HepG2 (cell line): ENCODE measurements around the gene SLC25A46. TPM values are rescaled to one million over a fixed set of nuclear protein-coding genes. Genes with fewer than 3 reads are reported as not detected.

Source experiments
- ATAC-seq: fragments of 200-7000 bp; cut with Tn5 transposase; 3 replicates; pipeline ENCODE4 v1.9.1; 2020; ENCODE audit warnings: mild to moderate bottlenecking, moderate library complexity
- BruUV-seq: library from RNA; stranded (reverse); fragments of 400-500 nt; replicated peaks from 2 replicates; lab custom pipeline; 2021; lab: Mats Ljungman, UMichigan
- CTCF ChIA-PET: fragments of 300-600 bp; formaldehyde crosslinking; extraction: SDS; loops from one replicate; lab custom pipeline; 2021; ENCODE audit warnings: low total read pairs, inconsistent platforms, low intra/inter-chr PET ratio; lab: Yijun Ruan, JAX
- POLR2A ChIA-PET: fragments of 350-600 bp; sonication (Branson Sonifier 250); formaldehyde crosslinking; loops from one replicate; lab custom pipeline; 2020; ENCODE audit warnings: antibody characterized with exemption, inconsistent platforms; lab: Yijun Ruan, JAX
- DNase-seq: peaks from one replicate; pipeline ENCODE4 v3.0.0-alpha.2; 2015; ENCODE audit warnings: low spot score
- FAIRE-seq: peaks from 3 replicates; lab custom pipeline; 2011; peaks lifted over from hg19 to GRCh38; lab: Jason Lieb, UNC
- H2AFZ ChIP-seq: one replicate; pipeline ENCODE4 v1.6.1; 2011; ENCODE audit warnings: low read length, inconsistent platforms
- H3K27ac ChIP-seq: fragments of 300-600 bp; 3 replicates; pipeline ENCODE4 v1.8.0; 2011; ENCODE audit warnings: mixed run types, mild to moderate bottlenecking, mixed read lengths, low read length, inconsistent platforms; ENCODE audit not compliant: insufficient read depth; ENCODE audit errors: extremely low read length
- H3K27me3 ChIP-seq, 2 experiments: fragments of 200-600 bp in 1 of 2; 2 replicates in 1 of 2; 3 replicates in 1 of 2; pipeline versions ENCODE4 v1.6.0 to v1.8.0; 2011; ENCODE audit warnings: low read length in 2 of 2, mild to moderate bottlenecking in 2 of 2, moderate library complexity in 2 of 2, inconsistent platforms in 1 of 2; ENCODE audit not compliant: insufficient read depth in 2 of 2, control insufficient read depth in 1 of 2
- H3K36me3 ChIP-seq, 2 experiments: fragments of 200-600 bp in 1 of 2; replicated peaks in 1 of 2; 2 replicates in 1 of 2; 3 replicates in 1 of 2; pipeline versions ENCODE4 v1.5.1 to v1.8.0; 2011; ENCODE audit warnings: low read length in 2 of 2, inconsistent platforms in 1 of 2; ENCODE audit not compliant: insufficient read depth in 2 of 2, control insufficient read depth in 1 of 2
- H3K4me1 ChIP-seq: 2 replicates; pipeline ENCODE4 v1.5.1; 2012; ENCODE audit warnings: low read length, inconsistent platforms; ENCODE audit not compliant: insufficient read depth
- H3K4me2 ChIP-seq: 2 replicates; pipeline ENCODE4 v1.6.0; 2011; ENCODE audit warnings: low read depth, low read length, inconsistent platforms
- H3K4me3 ChIP-seq, 3 experiments: fragments of 200-600 bp in 1 of 3; sonication (generic), shearing (Covaris generic) in 1 of 3; replicated peaks in 1 of 3; 2 replicates each; pipeline ENCODE4 v1.5.1; 2011 to 2016; ENCODE audit warnings: low read length in 3 of 3, inconsistent platforms in 2 of 3, low read depth in 2 of 3, mild to moderate bottlenecking in 2 of 3, control low read depth in 1 of 3, mixed read lengths in 1 of 3; ENCODE audit not compliant: insufficient read depth in 1 of 3
- H3K79me2 ChIP-seq: one replicate; pipeline ENCODE4 v1.6.1; 2011; ENCODE audit warnings: low read length, inconsistent platforms; ENCODE audit not compliant: insufficient read depth
- H3K9ac ChIP-seq: 2 replicates; pipeline ENCODE4 v1.6.0; 2011; ENCODE audit warnings: mild to moderate bottlenecking, low read depth, low read length, inconsistent platforms; ENCODE audit not compliant: insufficient read depth
- H3K9me3 ChIP-seq: 2 replicates; pipeline ENCODE4 v1.5.1; 2012; ENCODE audit warnings: mild to moderate bottlenecking, low read length
- H4K20me1 ChIP-seq: 2 replicates; pipeline ENCODE4 v1.6.0; 2011; ENCODE audit warnings: inconsistent platforms, mild to moderate bottlenecking, low read length, moderate library complexity; ENCODE audit not compliant: insufficient read depth
- ARHGAP35 ChIP-seq: sonication (generic); formaldehyde crosslinking; IDR thresholded peaks from 2 replicates; pipeline ENCODE4 v1.9.0; 2022; ENCODE audit warnings: mild to moderate bottlenecking, inconsistent platforms, moderate library complexity, missing genetic modification reagents, borderline replicate concordance
- FIP1L1 ChIP-seq: fragments of 200-400 bp; formaldehyde crosslinking; IDR thresholded peaks from 2 replicates; pipeline ENCODE4 v1.6.1; 2018; ENCODE audit warnings: low read depth, mild to moderate bottlenecking, low read length, moderate library complexity, borderline replicate concordance; ENCODE audit not compliant: insufficient read depth
- FLYWCH1 ChIP-seq: sonication (generic); formaldehyde crosslinking; IDR thresholded peaks from 2 replicates; pipeline ENCODE4 v1.8.1; 2023; ENCODE audit warnings: mild to moderate bottlenecking, missing genetic modification reagents
- HMGA1 ChIP-seq: sonication (generic); formaldehyde crosslinking; conservative IDR thresholded peaks from 2 replicates; pipeline ENCODE4 v1.4.0; 2020; ENCODE audit warnings: missing genetic modification reagents
- KAT2B ChIP-seq: fragments of 150-350 bp; IDR thresholded peaks from 2 replicates; pipeline ENCODE4 v1.6.1; 2014; ENCODE audit warnings: low read depth, low read length, borderline replicate concordance
- KLF6 ChIP-seq: IDR thresholded peaks from 2 replicates; pipeline ENCODE4 v1.8.0; 2016; ENCODE audit warnings: missing biosample characterization, missing genetic modification reagents
- NFIB ChIP-seq: sonication (generic); formaldehyde crosslinking; IDR thresholded peaks from 2 replicates; pipeline ENCODE4 v1.9.0; 2021; ENCODE audit warnings: missing genetic modification reagents, mild to moderate bottlenecking, borderline replicate concordance
- NFKBIZ ChIP-seq: IDR thresholded peaks from 2 replicates; pipeline ENCODE4 v1.6.1; 2018; ENCODE audit warnings: missing genetic modification reagents, missing compliant biosample characterization
- PHF8 ChIP-seq: sonication (generic); formaldehyde crosslinking; IDR thresholded peaks from 2 replicates; pipeline ENCODE4 v1.5.0; 2020; ENCODE audit warnings: missing genetic modification reagents
- SRSF1 ChIP-seq: fragments of 200-400 bp; formaldehyde crosslinking; optimal IDR thresholded peaks from 2 replicates; pipeline ENCODE3; 2017; ENCODE audit warnings: mild to moderate bottlenecking, low read depth, low read length, moderate library complexity
- SUZ12 ChIP-seq: fragments of 150-350 bp; IDR thresholded peaks from 2 replicates; pipeline ENCODE4 v1.6.1; 2014; ENCODE audit warnings: low read depth, low read length
- ZFP36L1 ChIP-seq: sonication (generic); formaldehyde crosslinking; IDR thresholded peaks from 2 replicates; pipeline ENCODE4 v1.8.0; 2022; ENCODE audit warnings: mild to moderate bottlenecking, missing genetic modification reagents, moderate library complexity
- ZFP36L2 ChIP-seq: sonication (generic); formaldehyde crosslinking; IDR thresholded peaks from 2 replicates; pipeline ENCODE4 v1.4.0; 2020; ENCODE audit warnings: missing genetic modification reagents
- ZNF747 ChIP-seq: sonication (generic); formaldehyde crosslinking; IDR thresholded peaks from 2 replicates; pipeline ENCODE4 v1.8.1; 2023; ENCODE audit warnings: missing genetic modification reagents, mild to moderate bottlenecking, borderline replicate concordance
- ZNF878 ChIP-seq: sonication (generic); formaldehyde crosslinking; IDR thresholded peaks from 2 replicates; pipeline ENCODE4 v1.8.1; 2023; ENCODE audit warnings: mild to moderate bottlenecking, missing genetic modification reagents, moderate library complexity
- ZNF891 ChIP-seq: sonication (generic); formaldehyde crosslinking; IDR thresholded peaks from 2 replicates; pipeline ENCODE4 v1.5.0; 2020; ENCODE audit warnings: mild to moderate bottlenecking, missing genetic modification reagents
- WGBS: methylation state at CpG from one replicate; pipeline ENCODE4 v1.1.6; 2017; ENCODE audit warnings: low lambda C conversion rate; 5-methylcytosine and 5-hydroxymethylcytosine counted together
- in situ Hi-C: cut with HindIII; loops from 2 replicates; pipeline ENCODE4 v1.10.0; 2017; ENCODE audit warnings: low pct_unique_long_range_greater_than_20kb; ENCODE audit not compliant: extremely low pct_ligation_motif_present
- intact Hi-C: fragments of 100-400 bp; cut with micrococcal nuclease; formaldehyde crosslinking; loops from one replicate; pipeline ENCODE4 v1.10.0; 2022; ENCODE audit not compliant: unreplicated experiment
- polyA plus RNA-seq, 8 experiments: library from polyadenylated mRNA; depleted of rRNA in 3 of 8; stranded (reverse) in 7 of 8; unstranded in 1 of 8; fragments of >200 nt; fragmentation: Illumina TruSeq in 4 of 8; extraction: Trizol in 4 of 8; gene quantifications; 2 replicates each; pipeline versions ENCODE4 v1.2.1 to v1.2.3, GENCODE V29; 2011 to 2016; ENCODE audit warnings: low read depth in 4 of 8, missing spikeins in 1 of 8, mixed read lengths in 1 of 8; ENCODE audit not compliant: insufficient read depth in 1 of 8
- total RNA-seq, 5 experiments: library from RNA; depleted of rRNA; stranded (reverse); fragments of >200 nt; fragmentation: Illumina TruSeq; extraction: Trizol; gene quantifications; 2 replicates each; pipeline ENCODE4 v1.2.3, GENCODE V29; 2016; ENCODE audit warnings: low read depth in 1 of 5
- TF ChIP-seq, protein P1 (sequence below), 2 experiments: sonication (generic) in 1 of 2; formaldehyde crosslinking in 1 of 2; IDR thresholded peaks; 2 replicates each; pipeline versions ENCODE4 v1.5.1 to v1.6.1; 2011 to 2020; ENCODE audit warnings: borderline replicate concordance in 1 of 2, low read depth in 1 of 2, low read length in 1 of 2, mild to moderate bottlenecking in 1 of 2, missing genetic modification reagents in 1 of 2, moderate library complexity in 1 of 2
- TF ChIP-seq, protein P2 (sequence below): sonication (generic); formaldehyde crosslinking; IDR thresholded peaks from 2 replicates; pipeline ENCODE4 v1.4.0; 2020; ENCODE audit warnings: mild to moderate bottlenecking, missing genetic modification reagents
- TF ChIP-seq, protein P3 (sequence below): sonication (generic); formaldehyde crosslinking; IDR thresholded peaks from 2 replicates; pipeline ENCODE4 v1.9.0; 2022; ENCODE audit warnings: missing genetic modification reagents, mild to moderate bottlenecking, borderline replicate concordance

Gene SLC25A46
- total and polyA plus RNA-seq, 2 of the 13 experiments (the other 11 are each of a cell fraction or from before 2014, with no cell fraction given): 14.2 to 34.6 TPM

DNA sequence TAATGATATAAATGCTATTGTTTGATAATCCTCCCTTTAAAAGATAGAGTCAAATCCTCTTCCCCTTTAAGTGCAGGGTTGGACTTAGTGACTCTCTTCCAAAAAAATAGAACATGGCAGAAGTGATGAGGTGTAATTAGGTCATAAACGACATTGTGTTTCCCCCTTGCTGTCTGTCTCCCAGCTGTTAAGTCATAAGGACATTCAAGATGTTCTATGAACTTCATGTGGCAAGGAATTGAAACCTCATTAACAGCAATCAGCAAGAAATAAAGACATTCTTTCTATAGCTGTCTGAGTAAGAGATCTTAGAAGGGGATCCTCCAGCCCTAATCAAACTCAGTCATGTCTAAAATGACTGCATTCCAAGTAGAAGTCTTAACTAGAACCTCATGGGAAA, 3.3 kb upstream of the SLC25A46 start (continued):
- no peak for TF ChIP-seq ZNF878 (CRISPR knock-in tag)
- no peak for TF ChIP-seq PHF8
- TF ChIP-seq, protein P1, sequence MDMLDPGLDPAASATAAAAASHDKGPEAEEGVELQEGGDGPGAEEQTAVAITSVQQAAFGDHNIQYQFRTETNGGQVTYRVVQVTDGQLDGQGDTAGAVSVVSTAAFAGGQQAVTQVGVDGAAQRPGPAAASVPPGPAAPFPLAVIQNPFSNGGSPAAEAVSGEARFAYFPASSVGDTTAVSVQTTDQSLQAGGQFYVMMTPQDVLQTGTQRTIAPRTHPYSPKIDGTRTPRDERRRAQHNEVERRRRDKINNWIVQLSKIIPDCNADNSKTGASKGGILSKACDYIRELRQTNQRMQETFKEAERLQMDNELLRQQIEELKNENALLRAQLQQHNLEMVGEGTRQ (IDR thresholded peaks at IDR 0.05; ENCODE audit: low read depth, low read length): no peak
- TF ChIP-seq, protein P1 (CRISPR knock-in tag; IDR thresholded peaks at IDR 0.05; ENCODE audit: borderline replicate concordance): no peak
- TF ChIP-seq, protein P2, sequence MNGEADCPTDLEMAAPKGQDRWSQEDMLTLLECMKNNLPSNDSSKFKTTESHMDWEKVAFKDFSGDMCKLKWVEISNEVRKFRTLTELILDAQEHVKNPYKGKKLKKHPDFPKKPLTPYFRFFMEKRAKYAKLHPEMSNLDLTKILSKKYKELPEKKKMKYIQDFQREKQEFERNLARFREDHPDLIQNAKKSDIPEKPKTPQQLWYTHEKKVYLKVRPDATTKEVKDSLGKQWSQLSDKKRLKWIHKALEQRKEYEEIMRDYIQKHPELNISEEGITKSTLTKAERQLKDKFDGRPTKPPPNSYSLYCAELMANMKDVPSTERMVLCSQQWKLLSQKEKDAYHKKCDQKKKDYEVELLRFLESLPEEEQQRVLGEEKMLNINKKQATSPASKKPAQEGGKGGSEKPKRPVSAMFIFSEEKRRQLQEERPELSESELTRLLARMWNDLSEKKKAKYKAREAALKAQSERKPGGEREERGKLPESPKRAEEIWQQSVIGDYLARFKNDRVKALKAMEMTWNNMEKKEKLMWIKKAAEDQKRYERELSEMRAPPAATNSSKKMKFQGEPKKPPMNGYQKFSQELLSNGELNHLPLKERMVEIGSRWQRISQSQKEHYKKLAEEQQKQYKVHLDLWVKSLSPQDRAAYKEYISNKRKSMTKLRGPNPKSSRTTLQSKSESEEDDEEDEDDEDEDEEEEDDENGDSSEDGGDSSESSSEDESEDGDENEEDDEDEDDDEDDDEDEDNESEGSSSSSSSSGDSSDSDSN (CRISPR knock-in tag): no peak
- no peak for TF ChIP-seq ZNF891 (CRISPR knock-in tag)

DNA sequence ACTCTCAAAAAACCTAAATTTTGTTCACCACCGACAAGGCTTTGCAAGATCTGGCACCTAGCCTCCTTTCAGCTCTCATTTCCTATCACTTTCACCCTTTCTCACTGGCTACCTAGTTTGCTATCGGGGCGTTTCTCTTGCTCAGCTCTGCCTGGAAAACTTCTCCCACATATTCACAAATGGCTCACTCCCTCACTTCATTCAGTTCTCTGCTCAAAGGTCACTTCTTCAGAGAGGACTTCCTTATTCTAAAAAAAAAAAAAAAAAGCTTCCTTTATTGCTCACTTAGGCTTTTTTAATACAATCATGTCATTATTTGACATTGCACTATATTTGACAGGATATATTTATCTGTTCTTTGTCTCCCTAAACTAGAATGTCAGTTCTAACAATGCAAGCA, 2.1 kb upstream of the SLC25A46 start:
- CTCF ChIA-PET: no interaction called here
- no peak for ATAC-seq
- H3K27me3 ChIP-seq: no peaks in the 10 kb centered on the region; a peak in 2 of 5 replicates
- no peaks in the 10 kb centered on the region for H3K9me3 ChIP-seq
- in situ Hi-C loops: no loop called here
- WGBS: 7% methylated on average over 3 of the region's 3 CpGs
- no peak overlapping the region for H3K27ac ChIP-seq
- H3K4me1 ChIP-seq: peaks cover 11% of the 10 kb centered on the region
- FAIRE-seq: no peak
- peaks cover 2% of the 10 kb centered on the region for H3K79me2 ChIP-seq
- H3K4me3 ChIP-seq: no peak overlapping the region
- no peaks in the 10 kb centered on the region for H4K20me1 ChIP-seq
- no peaks in the 10 kb centered on the region for H3K36me3 ChIP-seq
- H3K9ac ChIP-seq: no peak overlapping the region
- H3K4me2 ChIP-seq: peak overlapping the region; percentile 44
- H2AFZ ChIP-seq: peak overlapping the region; percentile 61
- DNase-seq: no peak
- BruUV-seq: no TSS peak
- intact Hi-C loops: loop anchor here (10.0 kb wide), 1 partner anchor 668 kb away; no protein-coding TSS in a partner anchor
- TF ChIP-seq SUZ12: no peak
- TF ChIP-seq, protein P3, sequence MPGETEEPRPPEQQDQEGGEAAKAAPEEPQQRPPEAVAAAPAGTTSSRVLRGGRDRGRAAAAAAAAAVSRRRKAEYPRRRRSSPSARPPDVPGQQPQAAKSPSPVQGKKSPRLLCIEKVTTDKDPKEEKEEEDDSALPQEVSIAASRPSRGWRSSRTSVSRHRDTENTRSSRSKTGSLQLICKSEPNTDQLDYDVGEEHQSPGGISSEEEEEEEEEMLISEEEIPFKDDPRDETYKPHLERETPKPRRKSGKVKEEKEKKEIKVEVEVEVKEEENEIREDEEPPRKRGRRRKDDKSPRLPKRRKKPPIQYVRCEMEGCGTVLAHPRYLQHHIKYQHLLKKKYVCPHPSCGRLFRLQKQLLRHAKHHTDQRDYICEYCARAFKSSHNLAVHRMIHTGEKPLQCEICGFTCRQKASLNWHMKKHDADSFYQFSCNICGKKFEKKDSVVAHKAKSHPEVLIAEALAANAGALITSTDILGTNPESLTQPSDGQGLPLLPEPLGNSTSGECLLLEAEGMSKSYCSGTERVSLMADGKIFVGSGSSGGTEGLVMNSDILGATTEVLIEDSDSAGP (CRISPR knock-in tag): no peak
- no peak for TF ChIP-seq SRSF1
- no peak for TF ChIP-seq NFKBIZ (CRISPR knock-in tag)
- TF ChIP-seq KAT2B: no peak
- no peak for TF ChIP-seq FLYWCH1 (CRISPR knock-in tag)
- no peak for TF ChIP-seq NFIB (CRISPR knock-in tag)
- no peak for TF ChIP-seq HMGA1 (CRISPR knock-in tag)
- TF ChIP-seq ZNF747 (CRISPR knock-in tag): no peak
- TF ChIP-seq FIP1L1: no peak
- TF ChIP-seq ARHGAP35 (CRISPR knock-in tag): no peak
- TF ChIP-seq ZFP36L1: no peak
- no peak for TF ChIP-seq ZFP36L2 (CRISPR knock-in tag)
- TF ChIP-seq KLF6 (CRISPR knock-in tag): no peak
- POLR2A ChIA-PET: no interaction called here
